ENCODE data around the gene PIK3R6.

PIK3R6 gene

DNA sequence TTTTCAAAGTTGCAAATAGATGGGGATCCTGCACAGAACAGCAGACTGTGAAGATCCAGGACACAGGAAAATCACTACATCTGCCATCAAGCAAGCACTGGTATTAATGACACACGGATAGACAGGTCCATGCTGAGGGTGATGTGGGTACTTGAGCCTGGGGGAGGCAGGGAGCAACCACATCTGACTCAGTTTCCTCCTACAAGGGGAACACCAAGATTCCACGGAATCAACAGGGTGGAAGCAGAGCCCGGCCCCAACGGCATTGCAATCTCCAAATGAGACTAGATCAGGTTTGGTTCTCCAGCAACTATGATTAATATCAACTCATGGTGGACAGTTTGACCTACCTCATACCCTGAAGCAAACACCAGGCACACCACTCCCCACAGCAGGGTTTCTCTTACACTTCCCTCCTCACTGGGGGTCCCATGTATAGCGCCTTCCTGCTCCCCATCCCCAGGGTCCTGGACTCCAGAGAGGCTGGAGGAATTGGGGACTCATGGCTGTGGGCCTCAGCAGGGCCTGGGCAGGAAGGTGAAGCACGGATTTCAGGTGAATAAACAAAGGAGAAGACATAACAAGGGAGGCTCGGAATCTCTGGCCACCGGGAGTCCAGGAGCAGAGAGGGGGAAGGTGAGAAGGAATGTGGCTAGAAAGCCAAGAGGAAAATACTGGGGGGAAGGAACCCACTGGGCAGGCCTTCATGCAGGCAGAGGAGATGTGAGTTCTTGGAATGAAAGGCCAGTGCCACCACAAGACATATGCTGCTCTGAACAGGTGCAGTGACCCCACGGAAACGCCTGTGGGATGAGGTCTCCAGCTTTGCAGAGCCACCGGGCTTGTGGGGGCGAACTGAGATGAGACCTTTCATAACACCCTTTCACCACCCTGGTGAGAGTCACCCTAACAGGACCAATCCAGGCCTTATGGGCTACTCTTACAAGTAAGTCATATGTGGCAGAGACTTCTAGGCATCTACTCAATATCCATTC is 29.5 kb upstream of the PIK3R6 start:
- no peak for DNase-seq (ENCODE audit: low read depth)
- TF ChIP-seq MYC (IDR thresholded peaks at IDR 0.05; ENCODE audit: low read depth, low read length): no peak
- TF ChIP-seq POLR2A (IDR thresholded peaks at IDR 0.05; ENCODE audit: extremely low read depth, insufficient read length): no peak
- TF ChIP-seq, protein P1, sequence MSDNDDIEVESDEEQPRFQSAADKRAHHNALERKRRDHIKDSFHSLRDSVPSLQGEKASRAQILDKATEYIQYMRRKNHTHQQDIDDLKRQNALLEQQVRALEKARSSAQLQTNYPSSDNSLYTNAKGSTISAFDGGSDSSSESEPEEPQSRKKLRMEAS (IDR thresholded peaks at IDR 0.05; ENCODE audit: low read depth, low read length): no peak
- TF ChIP-seq, protein P2, sequence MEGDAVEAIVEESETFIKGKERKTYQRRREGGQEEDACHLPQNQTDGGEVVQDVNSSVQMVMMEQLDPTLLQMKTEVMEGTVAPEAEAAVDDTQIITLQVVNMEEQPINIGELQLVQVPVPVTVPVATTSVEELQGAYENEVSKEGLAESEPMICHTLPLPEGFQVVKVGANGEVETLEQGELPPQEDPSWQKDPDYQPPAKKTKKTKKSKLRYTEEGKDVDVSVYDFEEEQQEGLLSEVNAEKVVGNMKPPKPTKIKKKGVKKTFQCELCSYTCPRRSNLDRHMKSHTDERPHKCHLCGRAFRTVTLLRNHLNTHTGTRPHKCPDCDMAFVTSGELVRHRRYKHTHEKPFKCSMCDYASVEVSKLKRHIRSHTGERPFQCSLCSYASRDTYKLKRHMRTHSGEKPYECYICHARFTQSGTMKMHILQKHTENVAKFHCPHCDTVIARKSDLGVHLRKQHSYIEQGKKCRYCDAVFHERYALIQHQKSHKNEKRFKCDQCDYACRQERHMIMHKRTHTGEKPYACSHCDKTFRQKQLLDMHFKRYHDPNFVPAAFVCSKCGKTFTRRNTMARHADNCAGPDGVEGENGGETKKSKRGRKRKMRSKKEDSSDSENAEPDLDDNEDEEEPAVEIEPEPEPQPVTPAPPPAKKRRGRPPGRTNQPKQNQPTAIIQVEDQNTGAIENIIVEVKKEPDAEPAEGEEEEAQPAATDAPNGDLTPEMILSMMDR (IDR thresholded peaks at IDR 0.05; ENCODE audit: low read depth, low read length): no peak

DNA sequence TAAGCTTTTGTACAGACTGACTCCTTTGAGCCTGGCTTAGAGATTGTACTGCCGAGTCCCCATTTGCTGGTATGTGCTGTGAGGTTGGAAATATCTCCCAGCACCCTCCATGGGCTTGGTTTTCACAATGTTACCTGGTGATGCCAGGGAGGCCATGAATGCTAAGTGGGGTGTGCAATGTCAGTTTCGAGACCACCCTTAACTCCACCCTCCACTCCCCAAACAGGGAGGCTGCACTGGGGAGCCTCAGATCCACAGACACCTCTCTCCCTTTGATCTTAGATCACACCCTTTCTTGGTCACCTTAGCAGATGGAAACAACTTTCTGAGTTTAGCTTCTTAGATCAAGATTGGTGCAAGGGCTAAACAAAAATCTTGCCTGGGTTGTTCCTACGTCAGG is 28.6 kb upstream of the PIK3R6 start:
- TF ChIP-seq, protein P2 (IDR thresholded peaks at IDR 0.05; ENCODE audit: low read depth, low read length): no peak
- TF ChIP-seq POLR2A (IDR thresholded peaks at IDR 0.05; ENCODE audit: extremely low read depth, insufficient read length): no peak
- no peak overlapping the region for H3K4me3 ChIP-seq (ENCODE audit: low read depth, low read length)
- DNase-seq (ENCODE audit: low read depth): no peak

More for the DNA sequence above, 29.5 kb upstream of the PIK3R6 start:
- no peak overlapping the region for H3K4me3 ChIP-seq (ENCODE audit: low read depth, low read length)

DNA sequence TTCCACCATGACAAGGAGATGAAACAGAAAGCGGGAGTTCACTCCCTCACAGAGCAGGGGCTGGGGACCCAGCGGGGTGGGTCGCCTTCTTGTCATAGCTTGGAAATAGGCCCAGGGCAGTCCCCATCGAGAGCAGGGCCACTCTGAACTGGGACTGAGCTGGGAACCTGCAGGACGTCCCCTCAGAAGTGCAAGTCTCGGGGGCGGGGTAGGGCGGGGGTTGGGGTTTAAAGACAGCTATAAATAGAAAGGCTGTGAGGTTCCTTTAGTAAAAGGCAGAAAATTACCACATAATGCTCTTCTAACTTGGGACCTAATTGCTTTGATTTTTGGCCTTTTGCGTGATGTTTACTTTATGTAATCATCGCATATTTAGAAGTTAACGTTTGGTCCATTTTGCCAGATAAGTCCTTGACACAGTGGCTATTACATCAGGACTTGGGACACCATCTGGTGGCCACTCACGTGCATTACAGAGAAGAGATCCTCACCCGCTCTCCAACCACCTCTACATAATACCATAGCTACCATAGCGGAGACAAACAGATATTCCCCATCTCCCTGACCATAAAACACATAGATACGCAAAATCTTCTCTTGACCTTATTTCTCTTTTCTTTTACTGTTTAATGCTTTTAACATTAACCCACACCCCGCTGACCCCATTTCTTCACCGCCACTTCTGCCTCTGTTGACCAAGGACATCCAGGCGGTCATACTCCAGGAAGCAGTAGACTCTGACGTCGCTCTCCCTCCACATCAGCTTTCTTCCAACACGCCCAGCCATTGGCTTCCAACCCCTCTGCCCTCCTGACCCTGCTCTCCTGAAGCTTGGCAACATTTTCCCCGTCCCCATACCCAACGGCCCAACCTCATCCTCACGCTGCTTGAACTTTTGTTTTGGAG is 27.5 kb upstream of the PIK3R6 start:
- H3K4me3 ChIP-seq (ENCODE audit: low read depth, low read length): no peak overlapping the region
- DNase-seq (ENCODE audit: low read depth): peak; percentile 67
- TF ChIP-seq, protein P1 (IDR thresholded peaks at IDR 0.05; ENCODE audit: low read depth, low read length): peak; percentile 58
- no peak for TF ChIP-seq MYC (IDR thresholded peaks at IDR 0.05; ENCODE audit: low read depth, low read length)
- TF ChIP-seq, protein P2 (IDR thresholded peaks at IDR 0.05; ENCODE audit: low read depth, low read length): peak; percentile 66
- no peak for TF ChIP-seq POLR2A (IDR thresholded peaks at IDR 0.05; ENCODE audit: extremely low read depth, insufficient read length)

DNA sequence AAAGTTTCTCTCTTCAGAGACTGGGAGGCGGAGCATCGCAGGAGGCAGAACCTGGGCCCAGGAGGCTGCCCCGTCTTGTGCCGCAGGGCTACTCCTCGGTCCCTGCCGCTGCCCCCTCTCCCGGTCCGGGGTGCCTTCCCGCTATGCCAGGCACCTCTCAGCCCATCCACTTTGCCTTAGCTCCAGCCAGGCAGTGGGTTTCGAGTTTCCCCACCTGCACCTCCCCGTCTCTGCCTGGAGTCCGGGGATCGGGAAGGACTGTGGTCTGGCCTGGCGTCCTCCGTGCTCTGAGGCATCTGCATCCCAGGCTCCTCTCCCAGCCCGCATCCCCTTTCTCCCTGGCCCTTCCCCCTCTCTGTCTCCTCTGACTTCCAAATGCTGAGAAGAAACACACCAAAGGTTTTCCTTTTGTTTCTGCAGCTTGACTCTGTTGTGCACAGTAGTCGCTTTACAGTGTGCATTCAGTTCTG is 26.8 kb upstream of the PIK3R6 start:
- TF ChIP-seq POLR2A (IDR thresholded peaks at IDR 0.05; ENCODE audit: extremely low read depth, insufficient read length): no peak
- TF ChIP-seq, protein P2 (IDR thresholded peaks at IDR 0.05; ENCODE audit: low read depth, low read length): no peak
- DNase-seq (ENCODE audit: low read depth): no peak
- no peak overlapping the region for H3K4me3 ChIP-seq (ENCODE audit: low read depth, low read length)

DNA sequence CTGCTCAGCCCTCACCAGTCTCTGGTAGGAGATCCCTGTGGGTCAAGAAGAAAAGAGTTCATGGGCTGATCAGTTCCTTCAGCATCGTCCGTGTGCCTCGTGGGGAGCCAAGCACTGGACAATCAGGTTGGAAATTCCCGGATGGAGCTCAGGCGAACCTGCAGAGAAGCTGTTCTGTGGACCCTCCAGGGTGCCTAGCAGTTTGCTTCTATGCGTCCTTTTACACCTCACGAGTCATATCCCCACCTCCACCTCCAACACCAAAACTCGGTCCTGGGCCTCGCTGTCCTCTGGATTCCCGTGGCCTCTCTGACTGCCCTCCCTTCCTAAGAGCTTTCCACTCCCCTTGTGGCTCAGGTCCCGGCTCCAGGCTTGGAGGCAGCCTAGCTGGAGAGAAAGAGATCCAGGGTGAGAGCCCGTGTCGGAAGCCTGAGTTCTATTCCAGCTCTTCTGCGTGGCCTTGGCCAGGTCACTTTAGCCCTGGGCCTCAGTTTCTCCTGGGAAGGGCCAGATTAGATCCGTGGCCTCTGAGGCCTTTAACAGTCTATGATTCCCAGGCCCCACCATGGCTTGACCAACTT is 26.2 kb upstream of the PIK3R6 start:
- DNase-seq (ENCODE audit: low read depth): no peak
- TF ChIP-seq, protein P1 (IDR thresholded peaks at IDR 0.05; ENCODE audit: low read depth, low read length): no peak
- no peak for TF ChIP-seq MYC (IDR thresholded peaks at IDR 0.05; ENCODE audit: low read depth, low read length)
- H3K4me3 ChIP-seq (ENCODE audit: low read depth, low read length): no peak overlapping the region

DNA sequence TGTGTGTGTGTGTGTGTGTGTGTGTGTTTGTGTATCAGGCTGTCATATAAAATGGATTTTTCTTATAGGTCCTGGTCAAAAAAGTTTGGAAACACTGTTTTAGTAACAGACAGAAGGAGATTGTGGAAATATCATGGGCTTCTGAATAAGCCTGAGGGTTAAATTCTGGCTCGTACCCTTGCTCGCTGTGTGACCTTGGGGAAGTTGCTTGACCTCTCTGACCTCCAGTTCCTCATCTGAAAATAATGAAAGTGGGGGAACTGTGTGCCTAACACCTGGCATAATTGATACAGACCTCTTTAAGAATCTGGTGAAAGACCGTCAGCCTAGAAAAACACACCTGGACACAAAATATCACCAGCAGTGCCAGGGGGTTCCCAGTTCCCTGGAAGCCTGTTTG is 25.6 kb upstream of the PIK3R6 start:
- no peak for DNase-seq (ENCODE audit: low read depth)
- TF ChIP-seq, protein P1 (IDR thresholded peaks at IDR 0.05; ENCODE audit: low read depth, low read length): no peak
- TF ChIP-seq MYC (IDR thresholded peaks at IDR 0.05; ENCODE audit: low read depth, low read length): no peak
- no peak for TF ChIP-seq POLR2A (IDR thresholded peaks at IDR 0.05; ENCODE audit: extremely low read depth, insufficient read length)
- TF ChIP-seq, protein P2 (IDR thresholded peaks at IDR 0.05; ENCODE audit: low read depth, low read length): no peak
- no peak overlapping the region for H3K4me3 ChIP-seq (ENCODE audit: low read depth, low read length)

All from NB4 (cell line).